Keratinocyte (primary cell): ENCODE measurements around the gene TECR. TPM values are rescaled to one million over a fixed set of nuclear protein-coding genes. Genes with fewer than 3 reads are reported as not detected.

Experiments
- DNase-seq: peaks from one replicate; pipeline ENCODE4 v3.0.0-alpha.2; 2011; ENCODE audit warnings: low read depth, missing footprints, low spot score
- FAIRE-seq: peaks from 2 replicates; lab custom pipeline; 2011; peaks lifted over from hg19 to GRCh38; lab: Jason Lieb, UNC
- H2AFZ ChIP-seq: 2 replicates; pipeline ENCODE4 v1.6.0; 2012; ENCODE audit warnings: low read length, control low read depth, inconsistent platforms; ENCODE audit not compliant: control insufficient read depth
- H3K27ac ChIP-seq: 2 replicates; pipeline ENCODE4 v1.5.1; 2011; ENCODE audit warnings: low read length; ENCODE audit not compliant: control insufficient read depth, insufficient read depth
- H3K27me3 ChIP-seq: 3 replicates; pipeline ENCODE4 v1.6.0; 2011; ENCODE audit warnings: low read length; ENCODE audit not compliant: control insufficient read depth, insufficient read depth; ENCODE audit errors: extremely low read depth
- H3K36me3 ChIP-seq, 2 experiments: 2 replicates in 1 of 2; 3 replicates in 1 of 2; pipeline ENCODE4 v1.5.1; 2011; ENCODE audit warnings: low read length in 2 of 2, mild to moderate bottlenecking in 1 of 2; ENCODE audit not compliant: control insufficient read depth in 2 of 2, insufficient read depth in 2 of 2; ENCODE audit errors: extremely low read depth in 1 of 2
- H3K4me1 ChIP-seq: 3 replicates; pipeline ENCODE4 v1.5.1; 2011; ENCODE audit warnings: low read length; ENCODE audit not compliant: control insufficient read depth, insufficient read depth; ENCODE audit errors: extremely low read depth
- H3K4me2 ChIP-seq: 3 replicates; pipeline ENCODE4 v1.6.0; 2011; ENCODE audit warnings: low read depth, low read length; ENCODE audit not compliant: control insufficient read depth, insufficient read depth; ENCODE audit errors: extremely low read depth
- H3K4me3 ChIP-seq, 3 experiments: fragments of 200-600 bp in 1 of 3; sonication (generic) in 1 of 3; 2 replicates in 2 of 3; 3 replicates in 1 of 3; pipeline ENCODE4 v1.5.1; 2011 to 2016; ENCODE audit warnings: low read length in 3 of 3, mild to moderate bottlenecking in 3 of 3, control low read depth in 2 of 3, inconsistent platforms in 1 of 3, low read depth in 1 of 3, mixed read lengths in 1 of 3, mixed run types in 1 of 3, moderate library complexity in 1 of 3; ENCODE audit not compliant: control insufficient read depth in 2 of 3, insufficient read depth in 2 of 3; ENCODE audit errors: extremely low read depth in 1 of 3
- H3K79me2 ChIP-seq: 2 replicates; pipeline ENCODE4 v1.6.0; 2012; ENCODE audit warnings: low read length; ENCODE audit not compliant: control insufficient read depth, insufficient read depth
- H3K9ac ChIP-seq: 3 replicates; pipeline ENCODE4 v1.6.0; 2011; ENCODE audit warnings: low read length; ENCODE audit not compliant: control insufficient read depth, insufficient read depth; ENCODE audit errors: extremely low read depth
- H3K9me1 ChIP-seq: 3 replicates; pipeline ENCODE4 v1.6.0; 2011; ENCODE audit warnings: low read length; ENCODE audit not compliant: control insufficient read depth, insufficient read depth; ENCODE audit errors: extremely low read depth
- H3K9me3 ChIP-seq: 2 replicates; pipeline ENCODE4 v1.5.1; 2012; ENCODE audit warnings: low read depth, low read length; ENCODE audit not compliant: control insufficient read depth
- H4K20me1 ChIP-seq: 3 replicates; pipeline ENCODE4 v1.6.0; 2011; ENCODE audit warnings: low read length; ENCODE audit not compliant: control insufficient read depth, insufficient read depth; ENCODE audit errors: extremely low read depth
- EZH2 ChIP-seq: IDR thresholded peaks from one replicate; pipeline ENCODE4 v1.6.1; 2012; ENCODE audit warnings: inconsistent platforms, mild to moderate bottlenecking, low read length, moderate library complexity
- dilution Hi-C: fragments of 300-500 bp; cut with MboI; formaldehyde crosslinking; loops from one replicate; pipeline ENCODE4 v1.7.0; 2020; ENCODE audit warnings: low sequenced_read_pairs; ENCODE audit not compliant: extremely low pct_ligation_motif_present
- polyA plus RNA-seq, 5 experiments: library from polyadenylated mRNA; depleted of rRNA in 3 of 5; stranded (reverse) in 3 of 5; stranded (forward) in 1 of 5; unstranded in 1 of 5; fragments of >200 nt; gene quantifications; 1 replicate in 1 of 5; 2 replicates in 3 of 5; 3 replicates in 1 of 5; pipeline versions ENCODE4 v1.2.1 to v1.2.3, GENCODE V29; 2011 to 2012; ENCODE audit warnings: missing spikeins in 2 of 5, low read depth in 1 of 5, low replicate concordance in 1 of 5
- TF ChIP-seq, protein P1 (sequence below), 3 experiments: IDR thresholded peaks in 1 of 3; conservative IDR thresholded peaks in 1 of 3; optimal IDR thresholded peaks in 1 of 3; 2 replicates in 2 of 3; 3 replicates in 1 of 3; pipeline versions ENCODE3 to v1.5.1; 2011; ENCODE audit warnings: low read length in 3 of 3, mild to moderate bottlenecking in 3 of 3, moderate library complexity in 2 of 3, control low read depth in 1 of 3, inconsistent platforms in 1 of 3; ENCODE audit not compliant: insufficient read depth in 2 of 3; ENCODE audit errors: extremely low read depth in 1 of 3

TECR gene
- polyA plus RNA-seq, 1 donor (not counting 4 experiments of a cell fraction or from before 2014, with no cell fraction given), result 92.3 TPM

- peak overlapping the region; percentile 77 for H3K4me2 ChIP-seq
- peak overlapping the region in 2 of 3 experiments; percentile 14 to 48 for H3K4me3 ChIP-seq
- peak overlapping the region; percentile 22 for H3K9ac ChIP-seq
- DNase-seq, result no peak
- H3K4me1 ChIP-seq, result peaks cover 34% of the 10 kb centered on the region
- peaks cover 5% of the 10 kb centered on the region for H4K20me1 ChIP-seq
- H3K79me2 ChIP-seq, result peaks cover 42% of the 10 kb centered on the region
- H3K36me3 ChIP-seq, result peaks cover 2 to 7% of the 10 kb centered on the region in 2 experiments
- no peaks in the 10 kb centered on the region for H3K9me1 ChIP-seq
- FAIRE-seq, result peak; percentile 69
- H3K27ac ChIP-seq, result peak overlapping the region; percentile 43
- peak overlapping the region; percentile 3 for H2AFZ ChIP-seq
- H3K27me3 ChIP-seq, result no peaks in the 10 kb centered on the region
- dilution Hi-C loops, result no loop called here
- TF ChIP-seq, protein P1, sequence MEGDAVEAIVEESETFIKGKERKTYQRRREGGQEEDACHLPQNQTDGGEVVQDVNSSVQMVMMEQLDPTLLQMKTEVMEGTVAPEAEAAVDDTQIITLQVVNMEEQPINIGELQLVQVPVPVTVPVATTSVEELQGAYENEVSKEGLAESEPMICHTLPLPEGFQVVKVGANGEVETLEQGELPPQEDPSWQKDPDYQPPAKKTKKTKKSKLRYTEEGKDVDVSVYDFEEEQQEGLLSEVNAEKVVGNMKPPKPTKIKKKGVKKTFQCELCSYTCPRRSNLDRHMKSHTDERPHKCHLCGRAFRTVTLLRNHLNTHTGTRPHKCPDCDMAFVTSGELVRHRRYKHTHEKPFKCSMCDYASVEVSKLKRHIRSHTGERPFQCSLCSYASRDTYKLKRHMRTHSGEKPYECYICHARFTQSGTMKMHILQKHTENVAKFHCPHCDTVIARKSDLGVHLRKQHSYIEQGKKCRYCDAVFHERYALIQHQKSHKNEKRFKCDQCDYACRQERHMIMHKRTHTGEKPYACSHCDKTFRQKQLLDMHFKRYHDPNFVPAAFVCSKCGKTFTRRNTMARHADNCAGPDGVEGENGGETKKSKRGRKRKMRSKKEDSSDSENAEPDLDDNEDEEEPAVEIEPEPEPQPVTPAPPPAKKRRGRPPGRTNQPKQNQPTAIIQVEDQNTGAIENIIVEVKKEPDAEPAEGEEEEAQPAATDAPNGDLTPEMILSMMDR (optimal IDR thresholded peaks at IDR 0.05 in 1 of 3, IDR thresholded peaks at IDR 0.05 in 1 of 3, conservative IDR thresholded peaks at IDR 0.05 in 1 of 3; ENCODE audit: extremely low read depth in 1 of 3, insufficient read depth in 2 of 3, low read length in 3 of 3), result no peak
- TF ChIP-seq EZH2, result no peak
- H3K9me3 ChIP-seq, result no peaks in the 10 kb centered on the region
These were observed 15.8 kb downstream of the TECR start for GRCh38 chr19:14544977-14545715.

GRCh38 chr19:14545716-14546082, 16.3 kb downstream of the TECR start:
- DNase-seq (no peak), FAIRE-seq (no peak)
- dilution Hi-C loops, result no loop called here
- TF ChIP-seq, protein P1 (optimal IDR thresholded peaks at IDR 0.05 in 1 of 3, IDR thresholded peaks at IDR 0.05 in 1 of 3, conservative IDR thresholded peaks at IDR 0.05 in 1 of 3; ENCODE audit: extremely low read depth in 1 of 3, insufficient read depth in 2 of 3, low read length in 3 of 3), result no peak
- TF ChIP-seq EZH2, result no peak
- peak overlapping the region; percentile 77 for H3K4me2 ChIP-seq
- H3K4me1 ChIP-seq, result peaks cover 39% of the 10 kb centered on the region
- peak overlapping the region; percentile 3 for H2AFZ ChIP-seq
- H3K9me3 ChIP-seq, result no peaks in the 10 kb centered on the region
- no peaks in the 10 kb centered on the region for H3K27me3 ChIP-seq
- H3K27ac ChIP-seq, result peak overlapping the region; percentile 43
- peak overlapping the region; percentile 22 for H3K9ac ChIP-seq
- H3K4me3 ChIP-seq, result peak overlapping the region in 2 of 3 experiments; percentile 14 to 48
- peaks cover 42% of the 10 kb centered on the region for H3K79me2 ChIP-seq
- peaks cover 5% of the 10 kb centered on the region for H4K20me1 ChIP-seq
- H3K36me3 ChIP-seq, result peaks cover 2 to 7% of the 10 kb centered on the region in 2 experiments
- no peaks in the 10 kb centered on the region for H3K9me1 ChIP-seq
